ENCODE measurements around the gene SLC25A28. TPM values are rescaled to one million over a fixed set of nuclear protein-coding genes. Genes with fewer than 3 reads are reported as not detected.
A peak's percentile ranks its signal among the peaks of the same experiment; 100 is the strongest.

Gene SLC25A28
- total RNA-seq, 1 experiment from 2014 or later = 36.7 TPM

DNA sequence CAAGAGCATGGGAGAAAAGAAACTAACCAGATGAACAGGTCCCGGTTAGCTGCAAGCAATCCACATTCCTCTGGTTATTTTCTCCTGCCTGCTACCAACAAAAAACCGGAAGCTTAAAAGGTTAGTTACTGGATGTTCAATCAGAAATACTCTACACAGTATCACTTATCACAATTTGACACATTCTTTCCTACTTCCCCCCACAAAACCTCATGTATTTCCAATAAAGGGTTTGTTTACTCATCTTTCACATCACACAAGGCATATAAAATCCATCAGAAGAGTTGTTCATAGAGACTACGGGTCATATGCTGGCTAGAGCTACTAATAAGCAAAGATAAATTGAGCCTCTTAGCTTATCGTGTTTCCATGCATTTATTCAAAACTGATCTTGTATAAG, 4.8 kb downstream of the SLC25A28 start:
- Mint-ChIP-seq H3K4me1 (ENCODE audit: low read depth, unreplicated experiment) (peaks cover 13% of the 10 kb centered on the region), H3K27me3 (ENCODE audit: insufficient read depth, unreplicated experiment) (no peaks in the 10 kb centered on the region), H3K36me3 (ENCODE audit: insufficient read depth, unreplicated experiment) (peaks cover 11% of the 10 kb centered on the region), H3K9me3 (ENCODE audit: unreplicated experiment) (no peaks in the 10 kb centered on the region), H3K27ac (ENCODE audit: unreplicated experiment) (no peak overlapping the region), H3K4me3 (ENCODE audit: unreplicated experiment) (no peak overlapping the region)
- Histone ChIP-seq H3K27me3 (replicated peaks; ENCODE audit: control insufficient read depth, insufficient read depth, low read length) (no peaks in the 10 kb centered on the region), H3K36me3 (ENCODE audit: control insufficient read depth, insufficient read depth, low read length) (no peaks in the 10 kb centered on the region; the same call in none of the 2 replicates), H3K4me1 (no peaks in the 10 kb centered on the region; the same call in 1 of the 2 replicates), H3K9me3 (no peaks in the 10 kb centered on the region), H3K4me3 (ENCODE audit: low read depth, low read length) (no peak overlapping the region)
- ChIA-PET CTCF (interaction anchor here (0.6 kb wide), 1 partner anchor 223 kb away, joined by 3 read pairs; no protein-coding TSS in a partner anchor), POLR2A (no interaction called here)
- TF ChIP-seq, protein P1, sequence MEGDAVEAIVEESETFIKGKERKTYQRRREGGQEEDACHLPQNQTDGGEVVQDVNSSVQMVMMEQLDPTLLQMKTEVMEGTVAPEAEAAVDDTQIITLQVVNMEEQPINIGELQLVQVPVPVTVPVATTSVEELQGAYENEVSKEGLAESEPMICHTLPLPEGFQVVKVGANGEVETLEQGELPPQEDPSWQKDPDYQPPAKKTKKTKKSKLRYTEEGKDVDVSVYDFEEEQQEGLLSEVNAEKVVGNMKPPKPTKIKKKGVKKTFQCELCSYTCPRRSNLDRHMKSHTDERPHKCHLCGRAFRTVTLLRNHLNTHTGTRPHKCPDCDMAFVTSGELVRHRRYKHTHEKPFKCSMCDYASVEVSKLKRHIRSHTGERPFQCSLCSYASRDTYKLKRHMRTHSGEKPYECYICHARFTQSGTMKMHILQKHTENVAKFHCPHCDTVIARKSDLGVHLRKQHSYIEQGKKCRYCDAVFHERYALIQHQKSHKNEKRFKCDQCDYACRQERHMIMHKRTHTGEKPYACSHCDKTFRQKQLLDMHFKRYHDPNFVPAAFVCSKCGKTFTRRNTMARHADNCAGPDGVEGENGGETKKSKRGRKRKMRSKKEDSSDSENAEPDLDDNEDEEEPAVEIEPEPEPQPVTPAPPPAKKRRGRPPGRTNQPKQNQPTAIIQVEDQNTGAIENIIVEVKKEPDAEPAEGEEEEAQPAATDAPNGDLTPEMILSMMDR (IDR thresholded peaks at IDR 0.05; ENCODE audit: insufficient read depth in 1 of 2, low read depth in 1 of 2, low read length in 1 of 2, severe bottlenecking in 1 of 2, unreplicated experiment in 1 of 2) = no peak
- DNase-seq = no peak
- intact Hi-C loops (cut with micrococcal nuclease; ENCODE audit: unreplicated experiment) = no loop called here
- no TSS peak for BruUV-seq (replicated peaks)

GRCh38 chr10:99612167-99612831, 7.9 kb downstream of the SLC25A28 start:
- no peaks in the 10 kb centered on the region for H3K9me3 Mint-ChIP-seq (ENCODE audit: unreplicated experiment)
- no peaks in the 10 kb centered on the region for H3K27me3 Mint-ChIP-seq (ENCODE audit: insufficient read depth, unreplicated experiment)
- ChIA-PET POLR2A (interaction anchor here (0.7 kb wide), 1 partner anchor 181 kb away, joined by 3 read pairs; no protein-coding TSS in a partner anchor), CTCF (interaction anchor here (0.6 to 2.2 kb wide), 9 partner anchors 8 to 1586 kb away, joined by 3 to 12 read pairs (median 4); partner anchors contain the start of genes COX15, CUTC and SLC25A28)
- H3K4me1 ChIP-seq = no peaks in the 10 kb centered on the region
- H3K9me3 ChIP-seq = no peaks in the 10 kb centered on the region
- H3K4me3 Mint-ChIP-seq (ENCODE audit: unreplicated experiment) = no peak overlapping the region
- TF ChIP-seq, protein P1 (IDR thresholded peaks at IDR 0.05; ENCODE audit: insufficient read depth in 1 of 2, low read depth in 1 of 2, low read length in 1 of 2, severe bottlenecking in 1 of 2, unreplicated experiment in 1 of 2) = peak; percentile 77 to 81
- no peak overlapping the region for H3K4me3 ChIP-seq (ENCODE audit: low read depth, low read length)
- no peaks in the 10 kb centered on the region; the same call in none of the 2 replicates for H3K36me3 ChIP-seq (ENCODE audit: control insufficient read depth, insufficient read depth, low read length)
- H3K27ac Mint-ChIP-seq (ENCODE audit: unreplicated experiment) = no peak overlapping the region
- intact Hi-C loops (cut with micrococcal nuclease; ENCODE audit: unreplicated experiment) = loop anchor here (1.0 to 2.0 kb wide), 4 partner anchors 52 to 219 kb away; no protein-coding TSS in a partner anchor
- H3K4me1 Mint-ChIP-seq (ENCODE audit: low read depth, unreplicated experiment) = no peaks in the 10 kb centered on the region
- BruUV-seq (replicated peaks) = no TSS peak
- no peaks in the 10 kb centered on the region for H3K27me3 ChIP-seq (replicated peaks; ENCODE audit: control insufficient read depth, insufficient read depth, low read length)
- DNase-seq = peak in 1 of 2 experiments; percentile 76
- H3K36me3 Mint-ChIP-seq (ENCODE audit: insufficient read depth, unreplicated experiment) = peaks cover 7% of the 10 kb centered on the region

GRCh38 chr10:99611326-99611725, 8.9 kb downstream of the SLC25A28 start:
- no peaks in the 10 kb centered on the region; the same call in none of the 2 replicates for H3K36me3 ChIP-seq (ENCODE audit: control insufficient read depth, insufficient read depth, low read length)
- TF ChIP-seq, protein P1 (IDR thresholded peaks at IDR 0.05; ENCODE audit: insufficient read depth in 1 of 2, low read depth in 1 of 2, low read length in 1 of 2, severe bottlenecking in 1 of 2, unreplicated experiment in 1 of 2) = no peak
- no peaks in the 10 kb centered on the region for H3K9me3 Mint-ChIP-seq (ENCODE audit: unreplicated experiment)
- ChIA-PET CTCF (interaction anchor here (1.0 to 2.2 kb wide), 2 partner anchors 9 to 51 kb away, joined by 4 to 12 read pairs; partner anchors contain the start of gene SLC25A28), POLR2A (no interaction called here)
- H3K27me3 ChIP-seq (replicated peaks; ENCODE audit: control insufficient read depth, insufficient read depth, low read length) = no peaks in the 10 kb centered on the region
- H3K36me3 Mint-ChIP-seq (ENCODE audit: insufficient read depth, unreplicated experiment) = peaks cover 7% of the 10 kb centered on the region
- H3K4me1 Mint-ChIP-seq (ENCODE audit: low read depth, unreplicated experiment) = no peaks in the 10 kb centered on the region
- no peaks in the 10 kb centered on the region for H3K4me1 ChIP-seq
- H3K27ac Mint-ChIP-seq (ENCODE audit: unreplicated experiment) = no peak overlapping the region
- intact Hi-C loops (cut with micrococcal nuclease; ENCODE audit: unreplicated experiment) = no loop called here
- no TSS peak for BruUV-seq (replicated peaks)
- H3K9me3 ChIP-seq = no peaks in the 10 kb centered on the region
- H3K4me3 ChIP-seq (ENCODE audit: low read depth, low read length) = no peak overlapping the region
- no peaks in the 10 kb centered on the region for H3K27me3 Mint-ChIP-seq (ENCODE audit: insufficient read depth, unreplicated experiment)
- no peak for DNase-seq
- no peak overlapping the region for H3K4me3 Mint-ChIP-seq (ENCODE audit: unreplicated experiment)
